Fibroblast of the aortic adventitia (primary cell): ENCODE measurements around the gene ZNF672. TPM values are rescaled to one million over a fixed set of nuclear protein-coding genes. Genes with fewer than 3 reads are reported as not detected.

Experiments used
- DNase-seq: peaks from one replicate; pipeline ENCODE4 v3.0.0-alpha.2; 2010; ENCODE audit warnings: low read depth
- H3K4me3 ChIP-seq: 2 replicates; pipeline ENCODE4 v1.5.1; 2011; ENCODE audit warnings: low read depth, mild to moderate bottlenecking, control low read depth, low read length, moderate library complexity
- CTCF ChIP-seq: IDR thresholded peaks from 2 replicates; pipeline ENCODE4 v1.5.1; 2011; ENCODE audit warnings: mild to moderate bottlenecking, low read length, control low read depth, inconsistent platforms; ENCODE audit not compliant: insufficient read depth
- small RNA-seq: library from RNA; depleted of rRNA; stranded (forward); fragments of <200 nt; gene quantifications from one replicate; pipeline ENCODE3, GENCODE V24; 2012
- total RNA-seq: library from RNA; depleted of rRNA; stranded (reverse); fragments of >200 nt; gene quantifications from 2 replicates; pipeline ENCODE4 v1.2.3, GENCODE V29; 2012; ENCODE audit warnings: low replicate concordance

ZNF672 gene
- total RNA-seq, 1 donor: 12.9 TPM

- no peak for DNase-seq
- H3K4me3 ChIP-seq: no peak overlapping the region
- TF ChIP-seq CTCF: no peak
These were observed 52.8 kb downstream of the ZNF672 start for GRCh38 chr1:248890549-248891498.

GRCh38 chr1:248891758-248892157 lies 53.7 kb downstream of the ZNF672 start:
- no peak for TF ChIP-seq CTCF
- no peak for DNase-seq
- no peak overlapping the region for H3K4me3 ChIP-seq

- no peak overlapping the region for H3K4me3 ChIP-seq
- no peak for DNase-seq
- no peak for TF ChIP-seq CTCF
These were observed 54.6 kb downstream of the ZNF672 start for GRCh38 chr1:248892590-248892989.

- no peak overlapping the region for H3K4me3 ChIP-seq
- no peak for TF ChIP-seq CTCF
- no peak for DNase-seq
These were observed 56.8 kb downstream of the ZNF672 start for GRCh38 chr1:248894837-248895236.

GRCh38 chr1:248897412-248898337 lies 59.7 kb downstream of the ZNF672 start:
- no peak for TF ChIP-seq CTCF
- H3K4me3 ChIP-seq: no peak overlapping the region
- no peak for DNase-seq

Small RNA genes lying within 50 kb of the gene (small RNA-seq; reads per million reads assigned to genes)
- gene MIR3124: not detected

Other genes with a start within 250 kb of the ZNF672 start
- gene OR2T10, start 240.5 kb upstream of the ZNF672 start, total RNA-seq: not detected in 2 replicates
- not detected in 2 replicates for gene OR2T11, start 203.1 kb upstream of the ZNF672 start, total RNA-seq
- gene OR2T35, start 192.9 kb upstream of the ZNF672 start, total RNA-seq: not detected in 2 replicates
- not detected in 2 replicates for gene OR2T27, start 182.7 kb upstream of the ZNF672 start, total RNA-seq
- not detected in 2 replicates for gene OR14I1, start 135.5 kb upstream of the ZNF672 start, total RNA-seq
- 0.27 TPM in 1 of 2 replicates, not detected in the other for gene LYPD8, start 82.5 kb upstream of the ZNF672 start, total RNA-seq
- gene SH3BP5L, start 12.3 kb upstream of the ZNF672 start, total RNA-seq: 20.2 and 21.8 TPM in 2 replicates
- gene ZNF692, start 20.9 kb downstream of the ZNF672 start, total RNA-seq: 8.9 and 9.6 TPM in 2 replicates
- gene PGBD2, start 68.0 kb downstream of the ZNF672 start, total RNA-seq: 3.1 and 4.7 TPM in 2 replicates